ENCODE results near the gene CCDC182. TPM values are rescaled to one million over a fixed set of nuclear protein-coding genes. Genes with fewer than 3 reads are reported as not detected.

CCDC182 gene
- not detected for polyA plus RNA-seq (2013, experiment 1 of 2; ENCODE audit: insufficient read length)
- polyA plus RNA-seq (2013, experiment 2 of 2; ENCODE audit: insufficient read length): not detected

DNA sequence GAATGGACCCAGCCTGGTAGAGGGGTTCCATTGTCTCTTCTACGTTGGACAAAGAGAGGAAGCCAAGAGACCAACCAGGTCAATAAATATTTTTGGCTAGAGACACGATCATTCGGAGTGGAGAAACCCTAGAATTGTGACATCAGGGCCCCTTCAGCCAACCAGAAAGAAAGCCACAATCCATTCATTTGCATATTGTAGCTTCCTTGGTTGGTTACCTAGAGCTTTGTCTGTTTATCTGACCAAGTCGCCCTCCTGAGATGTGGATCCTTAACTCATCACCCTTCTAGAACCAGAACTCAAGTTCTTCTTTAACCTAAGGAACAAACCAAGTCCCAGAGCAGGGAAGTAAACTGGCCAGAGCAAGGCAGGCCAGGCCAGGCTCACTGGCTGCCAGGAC, at the start of gene CCDC182:
Gene CCDC182 (minus strand): TSS at position 58 of the 400 bp plus-strand sequence. CDS start 27 bp downstream, at position 31.
- DNase-seq: no peak

DNA sequence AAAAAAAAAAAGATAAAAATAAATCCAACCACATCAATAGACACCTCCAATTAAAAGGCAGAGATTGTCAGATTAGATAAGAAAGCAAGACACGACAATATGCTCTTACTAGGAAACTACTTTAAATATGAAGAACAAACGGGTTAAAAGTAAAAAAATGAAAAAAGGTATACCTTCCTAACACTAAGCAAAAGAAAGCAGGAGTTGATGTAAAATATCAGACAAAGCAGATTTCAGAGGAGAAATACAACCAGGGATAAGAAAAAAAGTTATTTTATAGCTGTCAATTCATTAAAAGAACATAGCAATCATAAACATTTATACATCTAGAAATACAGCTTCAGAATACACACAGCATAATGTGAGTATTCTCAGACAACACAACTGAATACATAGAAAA, 49.7 kb upstream of the CCDC182 start:
- DNase-seq: no peak

DNA sequence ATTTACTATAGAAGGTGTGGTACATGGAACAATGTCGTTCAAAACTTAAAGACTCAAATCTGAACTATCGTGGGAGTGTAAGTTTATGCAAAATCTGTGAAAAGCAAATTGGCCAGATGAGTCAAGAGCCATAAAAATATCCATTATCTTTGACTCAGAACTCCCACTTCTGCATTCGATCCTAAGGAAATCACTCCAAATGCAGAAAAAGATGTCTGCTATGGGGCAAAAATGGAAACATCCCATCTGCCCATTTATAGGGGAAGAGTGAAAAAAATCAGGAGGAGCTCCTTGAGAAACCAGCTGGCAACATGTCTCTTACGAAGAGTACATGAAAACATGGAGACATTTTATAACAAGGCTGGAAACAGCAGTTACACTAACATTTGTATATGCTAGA, 43.6 kb upstream of the CCDC182 start:
- DNase-seq: no peak

DNA sequence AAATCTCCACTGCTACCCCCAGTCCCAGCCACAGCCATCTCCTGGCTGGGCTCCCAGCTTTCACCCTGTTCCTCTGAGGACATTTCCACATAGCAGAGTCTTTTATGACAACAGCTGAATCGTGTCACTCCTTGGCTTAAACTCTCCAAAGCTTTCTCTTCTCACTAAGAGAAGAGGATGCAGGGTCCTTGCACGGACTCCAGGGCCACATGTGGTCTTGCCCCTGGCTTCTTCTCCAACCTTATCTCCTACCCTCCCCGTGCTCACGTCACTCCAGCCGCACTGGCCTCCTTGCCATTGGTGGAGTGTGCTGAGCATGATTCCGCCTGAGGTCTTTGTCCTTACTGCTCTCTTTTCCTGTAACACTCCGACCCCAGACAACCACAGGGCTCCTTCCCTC, 39.9 kb upstream of the CCDC182 start:
- no peak for DNase-seq

DNA sequence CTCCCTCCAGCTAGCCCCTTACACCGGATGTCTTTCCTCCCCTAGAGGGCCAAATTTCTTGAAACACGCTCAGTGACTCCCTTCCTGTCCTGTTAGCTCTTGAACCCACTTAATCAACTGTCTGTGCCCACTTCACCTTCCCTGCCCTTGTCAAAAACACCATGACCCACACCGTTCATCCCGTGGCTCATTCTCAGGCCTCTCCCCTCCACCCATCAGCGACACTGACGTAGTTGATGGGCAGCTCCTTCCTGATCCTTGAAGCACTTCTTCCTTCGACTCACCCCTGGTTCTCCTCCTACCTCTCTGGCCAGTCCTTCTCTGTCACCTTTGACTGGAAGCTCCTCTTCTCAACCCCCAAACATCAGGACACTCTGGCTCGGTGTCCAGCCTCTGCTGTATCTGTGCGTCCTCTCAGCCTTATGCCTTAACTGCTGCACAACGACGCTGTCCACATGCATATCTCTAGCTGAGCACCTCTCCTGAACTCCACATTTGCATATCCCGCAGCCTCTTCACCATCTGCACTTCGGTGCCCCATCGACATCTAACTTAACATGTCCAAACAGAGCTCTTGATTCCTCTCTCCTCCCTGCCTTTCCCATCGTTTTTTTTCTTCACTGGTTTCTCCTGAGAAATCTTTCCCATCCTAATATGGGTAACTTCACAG, 39.3 kb upstream of the CCDC182 start:
- DNase-seq: no peak

DNA sequence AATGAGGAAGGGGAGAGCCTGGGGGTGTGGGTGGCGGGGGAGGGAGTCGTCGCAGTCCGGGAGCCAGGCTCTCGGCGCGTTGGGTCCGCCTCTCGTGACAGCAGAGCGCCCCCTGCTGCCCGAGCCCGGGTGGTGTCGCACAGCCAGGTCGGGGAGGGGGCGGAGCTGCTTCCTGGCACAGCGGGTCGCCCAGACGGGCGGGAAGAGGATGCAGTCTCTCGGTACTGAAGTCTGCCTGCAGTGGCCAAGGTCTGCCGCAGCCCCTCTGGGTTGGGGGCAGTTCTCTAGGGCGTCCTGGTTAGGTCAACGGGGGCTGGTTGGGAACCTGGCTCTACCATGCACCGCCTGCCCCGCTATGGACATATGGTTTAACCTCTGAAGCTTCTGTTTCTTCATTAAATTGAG, 38.2 kb upstream of the CCDC182 start:
- DNase-seq: peak; percentile 12

DNA sequence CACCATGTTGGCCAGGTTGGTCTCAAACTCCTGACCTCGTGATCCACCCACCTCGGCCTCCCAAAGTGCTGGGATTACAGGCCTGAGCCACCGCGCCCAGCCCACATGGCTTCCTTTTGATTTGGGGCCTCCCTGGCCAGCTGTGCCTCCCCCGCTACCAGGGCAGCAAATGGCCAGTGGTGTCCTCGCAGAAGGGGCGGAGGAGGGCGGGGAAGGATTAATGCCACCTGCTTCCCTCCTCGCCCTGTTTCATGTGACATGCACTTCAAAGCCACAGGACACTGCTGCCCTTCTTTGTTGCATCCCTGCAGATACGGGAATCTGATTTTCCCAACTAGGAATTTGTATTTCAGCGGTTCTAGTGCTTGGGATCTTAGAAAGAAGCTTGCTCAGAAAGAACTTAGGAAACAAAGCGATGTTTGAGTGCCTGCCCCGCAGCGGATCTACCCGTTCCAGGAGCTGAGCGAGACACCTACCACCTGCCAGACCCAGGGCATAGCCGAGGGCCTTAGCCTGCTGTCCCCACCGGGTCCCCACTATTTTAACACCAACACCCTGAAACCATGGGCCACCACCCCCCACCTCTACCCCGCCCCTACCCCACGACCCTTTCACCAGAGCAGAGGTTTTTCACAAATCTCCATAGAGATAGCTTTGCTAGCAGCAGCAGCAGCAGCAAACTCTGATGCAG, 37.7 kb upstream of the CCDC182 start:
- no peak for DNase-seq

DNA sequence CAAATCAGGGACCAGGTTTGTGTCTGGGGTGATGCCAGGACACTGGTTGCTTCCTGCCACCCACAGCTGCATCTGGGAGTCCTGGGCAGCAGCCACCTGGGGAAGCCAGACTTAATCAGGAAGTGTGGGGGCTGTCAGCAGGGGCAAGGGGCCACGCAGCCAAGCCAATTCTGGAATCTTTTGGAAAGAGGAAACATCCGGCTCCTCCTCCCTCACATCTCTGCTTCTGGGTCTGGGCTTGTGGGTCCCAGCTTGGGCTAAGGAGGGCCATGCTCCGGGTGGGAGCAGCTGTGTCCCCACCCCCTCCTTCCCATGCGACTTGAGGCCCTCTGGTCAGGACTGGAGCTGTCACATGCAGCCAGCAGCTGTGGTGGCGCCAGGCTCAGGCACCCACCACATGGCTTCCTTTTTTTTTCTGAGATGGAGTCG, 37.0 kb upstream of the CCDC182 start:
- DNase-seq: no peak

DNA sequence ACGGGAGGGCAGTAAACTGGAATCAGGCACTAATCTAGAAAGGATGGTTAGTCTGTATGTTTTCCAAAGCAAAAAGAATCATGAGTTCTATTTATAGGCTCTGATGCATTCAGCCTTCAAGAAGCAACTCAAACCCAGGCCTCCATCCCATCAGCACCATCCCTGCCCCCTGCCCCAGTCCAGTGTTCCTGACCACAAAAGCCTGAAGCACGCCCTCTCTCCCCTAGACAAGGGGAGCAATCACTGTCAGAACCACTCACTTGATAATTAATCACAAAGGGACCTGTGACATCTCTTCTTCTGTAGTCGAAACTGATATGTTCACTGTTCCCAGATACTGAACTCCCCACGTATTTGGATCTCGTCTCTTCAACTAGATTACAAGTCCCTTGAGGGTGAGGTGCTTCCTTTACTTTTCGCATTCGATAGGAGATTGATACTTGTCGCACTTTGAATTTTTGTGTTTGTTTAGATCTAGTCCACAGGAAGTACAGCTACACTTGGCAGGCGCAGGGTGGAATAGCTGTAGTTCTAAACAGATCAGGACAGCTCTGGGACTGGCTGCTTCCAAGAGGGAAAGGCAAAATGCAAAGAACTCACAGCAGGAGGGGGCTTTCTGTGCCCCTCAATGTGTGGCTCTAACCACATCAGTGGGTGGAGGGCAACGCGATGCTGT, 36.4 kb upstream of the CCDC182 start:
- DNase-seq: no peak

DNA sequence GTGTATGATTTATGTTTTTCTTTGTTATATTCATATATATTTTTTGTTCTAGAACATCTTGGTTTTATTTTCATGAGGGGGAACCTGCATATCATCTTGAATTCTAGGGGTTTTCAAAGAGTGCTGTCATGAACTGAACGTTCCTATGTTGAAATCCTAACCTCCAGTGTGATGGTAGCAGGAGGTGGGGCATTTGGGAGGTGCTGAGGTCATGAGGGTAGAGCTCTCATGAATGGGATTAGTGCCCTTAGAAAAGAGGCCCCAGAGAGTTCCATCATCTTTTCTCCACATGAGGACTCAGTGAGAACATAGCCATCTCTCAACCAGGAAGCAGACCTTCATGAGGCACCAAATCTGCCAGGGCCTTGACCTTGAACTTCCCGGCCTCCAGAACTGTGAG, 34.6 kb upstream of the CCDC182 start:
- no peak for DNase-seq

DNA sequence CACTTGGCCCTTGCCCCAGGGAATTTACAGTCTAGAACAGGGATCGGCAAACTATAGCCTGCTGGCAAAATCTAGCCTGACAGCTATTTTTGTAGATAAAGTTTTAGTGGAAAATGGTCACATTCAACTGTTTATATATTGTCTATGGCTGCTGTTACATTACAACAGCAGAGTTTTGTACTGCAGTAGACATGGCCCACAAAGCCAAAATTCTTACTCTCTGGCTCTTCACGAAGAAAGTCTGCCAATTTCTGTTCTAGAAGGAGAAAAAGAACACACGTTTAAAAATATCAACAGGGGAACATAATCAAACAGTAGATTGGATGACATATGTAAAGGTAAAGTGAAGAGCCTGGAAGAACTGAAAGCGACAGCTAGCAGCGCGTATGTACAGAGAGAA, 33.2 kb upstream of the CCDC182 start:
- no peak for DNase-seq

DNA sequence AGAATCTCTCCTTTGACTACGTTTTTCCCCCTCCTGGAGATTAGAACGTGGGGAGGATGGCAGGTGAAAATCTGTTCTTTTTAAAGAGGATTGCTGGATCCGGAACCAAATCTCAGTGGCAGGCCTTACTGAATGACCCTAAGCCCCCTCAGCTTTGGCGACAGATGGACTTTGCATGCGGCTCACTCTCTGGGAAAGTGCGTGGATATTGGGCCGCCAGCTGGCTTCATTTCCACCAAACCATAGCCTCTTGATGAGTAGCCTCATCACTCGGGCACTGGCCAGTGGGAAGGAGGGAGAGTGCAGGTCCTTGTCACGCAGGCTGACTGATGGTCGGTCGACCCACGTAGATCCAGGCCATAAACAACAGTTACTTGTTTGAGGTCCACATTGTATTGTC, 31.3 kb upstream of the CCDC182 start:
- DNase-seq: no peak

DNA sequence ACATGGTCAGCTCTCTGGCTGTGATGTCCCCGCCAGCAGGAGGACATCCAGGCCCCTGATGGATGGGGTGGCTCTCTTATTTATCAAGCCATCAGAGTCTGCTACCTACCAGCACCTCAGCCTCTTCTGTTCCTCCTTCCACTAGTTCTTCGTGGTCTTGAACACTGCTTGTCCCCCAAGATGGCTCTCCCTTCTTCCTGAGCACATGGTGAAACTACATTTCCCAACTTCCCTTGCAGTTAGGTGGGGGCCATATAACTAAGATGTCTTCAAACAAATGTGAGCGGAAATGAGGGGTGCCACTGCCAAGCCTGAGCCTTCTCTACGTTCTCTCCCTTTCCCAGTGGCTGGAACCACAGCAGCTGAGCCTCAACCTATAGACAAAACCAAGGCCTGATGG, 29.8 kb upstream of the CCDC182 start:
- no peak for DNase-seq

DNA sequence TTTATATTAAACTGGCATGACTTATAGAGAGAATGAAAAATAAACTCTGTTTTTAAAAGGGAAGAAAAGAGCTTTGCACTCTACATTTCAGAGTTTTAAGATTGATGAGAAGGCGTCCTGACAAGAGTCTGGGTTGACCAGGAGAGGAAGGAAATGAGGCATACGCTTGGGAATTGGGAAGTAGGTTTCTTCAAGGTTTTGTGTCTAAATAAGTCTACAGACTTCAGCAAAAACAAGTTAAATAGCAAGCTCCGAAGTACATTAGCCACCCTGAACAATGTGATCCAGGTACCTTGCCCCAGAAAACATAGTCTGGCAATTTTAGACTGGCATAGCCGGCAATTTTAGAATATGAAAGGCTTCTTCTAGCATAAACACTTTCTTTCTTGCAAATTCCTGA, 28.5 kb upstream of the CCDC182 start:
- no peak for DNase-seq

DNA sequence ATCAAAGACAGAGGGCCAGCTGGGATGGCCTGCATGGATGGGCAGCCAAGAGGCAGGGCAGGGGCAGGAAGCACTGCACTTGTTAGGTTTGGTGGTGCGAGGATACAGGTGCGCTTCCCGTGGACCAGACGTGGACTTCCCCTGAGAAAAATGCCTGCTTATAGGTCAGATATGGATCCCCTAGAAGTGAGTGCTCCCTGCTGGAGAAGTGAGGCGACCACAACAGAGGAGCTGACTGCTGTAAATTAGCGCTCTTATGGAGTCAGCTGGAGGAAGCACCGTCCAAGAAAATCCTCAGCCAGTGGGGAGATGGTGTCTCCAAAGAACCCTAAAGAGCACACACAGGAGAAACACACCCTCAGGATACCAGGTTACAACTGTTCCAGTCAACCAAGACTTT, 27.7 kb upstream of the CCDC182 start:
- no peak for DNase-seq

DNA sequence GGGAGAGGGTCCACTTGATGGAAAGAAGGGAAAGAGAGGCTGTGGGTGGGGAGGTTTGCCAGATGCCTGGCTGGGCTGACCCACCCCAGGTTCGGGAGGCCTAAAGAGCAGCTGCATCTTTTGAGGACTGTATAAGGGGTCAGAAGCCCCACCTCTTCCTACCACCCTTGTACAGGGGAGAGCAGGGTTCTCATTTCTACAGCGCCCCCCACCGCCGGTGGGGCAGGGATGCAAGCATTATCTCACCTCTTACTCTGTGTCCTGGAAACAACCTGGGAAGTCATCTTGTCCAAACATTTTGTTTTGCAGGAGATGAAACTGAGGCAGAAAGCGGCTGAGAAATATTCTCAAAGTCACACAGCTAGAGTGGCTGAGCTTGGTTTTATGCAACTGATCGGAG, 22.5 kb upstream of the CCDC182 start:
- no peak for DNase-seq

DNA sequence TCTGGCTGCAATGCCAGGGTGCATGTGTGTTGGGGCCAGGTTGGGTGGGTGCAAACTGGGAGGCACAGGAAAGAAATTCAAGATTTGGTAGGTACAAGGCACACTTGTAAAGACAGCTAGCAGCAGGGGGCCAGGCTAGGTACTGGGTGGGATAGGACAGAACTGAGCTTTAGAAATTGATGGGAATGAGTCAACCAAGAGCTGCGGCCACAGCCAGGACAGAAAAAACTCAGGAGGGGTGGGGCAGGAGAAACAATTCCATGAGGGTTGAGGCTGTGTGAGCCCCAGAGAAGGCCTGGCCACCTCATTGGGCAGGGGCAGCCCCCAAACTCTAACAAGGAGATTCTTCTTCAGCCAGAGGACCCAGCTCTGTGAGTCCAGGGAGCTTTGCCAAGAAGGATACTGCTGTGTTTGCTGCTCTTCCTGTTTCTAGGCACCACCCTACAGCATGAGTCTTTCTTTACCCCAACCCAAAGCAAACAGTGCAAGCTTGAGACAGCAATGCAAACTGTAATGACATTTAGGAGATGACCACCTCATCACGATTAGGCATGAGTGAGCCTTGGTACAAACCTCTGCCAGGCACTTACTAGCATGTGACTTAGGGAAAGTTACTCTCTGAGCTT, 21.3 kb upstream of the CCDC182 start:
- no peak for DNase-seq

DNA sequence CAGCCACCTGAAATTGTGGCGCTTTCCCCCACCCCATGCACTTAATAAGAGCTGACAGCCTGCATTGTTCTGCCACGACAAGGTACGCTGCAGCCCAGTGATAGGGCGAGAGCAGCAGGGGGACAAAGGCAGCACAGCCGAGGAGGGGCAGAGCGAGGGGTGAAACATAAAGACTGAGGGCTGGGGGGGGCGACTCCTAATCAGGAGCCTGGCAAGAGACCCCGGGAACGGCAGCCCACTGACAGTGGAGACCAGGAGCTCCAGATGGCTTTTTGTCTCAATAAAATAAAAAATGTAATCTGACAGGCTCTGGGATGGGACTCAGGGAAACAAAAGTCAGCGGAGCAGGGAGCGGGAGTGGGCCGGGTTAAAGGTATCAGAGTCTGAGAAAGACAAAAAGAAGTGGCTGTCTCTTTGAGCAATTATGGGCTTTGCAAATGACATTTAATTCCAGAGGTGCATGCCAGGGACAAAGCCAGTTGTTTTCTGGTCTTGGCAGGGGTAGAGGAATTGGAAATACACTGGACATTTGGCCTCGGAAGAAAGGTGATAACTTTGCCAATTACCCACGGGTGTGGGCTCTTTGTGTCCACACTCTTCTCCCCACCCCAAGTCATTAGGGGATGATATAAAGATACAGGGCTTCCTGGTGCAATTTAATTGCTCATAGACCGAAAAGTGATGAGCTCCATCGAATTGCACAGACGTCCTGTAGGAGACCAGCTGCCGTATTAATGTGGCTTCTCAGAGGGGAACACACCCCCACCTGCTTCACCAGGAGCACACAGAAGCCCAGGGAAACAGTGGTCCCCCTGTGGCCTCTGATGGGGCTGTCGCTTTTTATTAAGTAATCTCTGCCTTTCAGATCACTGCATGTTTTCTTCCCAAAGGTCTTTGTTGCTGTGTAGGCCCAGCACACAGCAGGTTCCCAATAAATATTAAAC, 17.6 kb upstream of the CCDC182 start:
- DNase-seq: no peak

DNA sequence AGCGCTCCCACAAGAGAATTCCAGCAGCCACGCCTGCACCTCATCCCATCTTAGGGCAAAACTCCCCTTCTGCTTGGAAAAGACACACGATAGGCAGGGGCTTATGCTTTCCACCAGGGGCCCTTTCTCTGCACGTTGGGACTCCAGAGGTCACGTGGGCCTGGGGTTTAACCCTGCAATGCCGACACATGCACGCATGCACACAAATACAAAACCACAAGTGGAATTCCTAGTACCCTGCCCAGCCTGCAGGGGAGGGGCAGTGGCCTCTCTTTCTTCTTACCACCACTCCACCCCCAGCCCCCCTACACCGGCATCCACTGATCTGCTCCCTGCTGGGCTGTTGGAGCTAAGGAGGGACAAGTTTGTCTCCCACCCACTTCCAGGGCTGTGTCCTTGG, 16.8 kb upstream of the CCDC182 start:
- DNase-seq: no peak

DNA sequence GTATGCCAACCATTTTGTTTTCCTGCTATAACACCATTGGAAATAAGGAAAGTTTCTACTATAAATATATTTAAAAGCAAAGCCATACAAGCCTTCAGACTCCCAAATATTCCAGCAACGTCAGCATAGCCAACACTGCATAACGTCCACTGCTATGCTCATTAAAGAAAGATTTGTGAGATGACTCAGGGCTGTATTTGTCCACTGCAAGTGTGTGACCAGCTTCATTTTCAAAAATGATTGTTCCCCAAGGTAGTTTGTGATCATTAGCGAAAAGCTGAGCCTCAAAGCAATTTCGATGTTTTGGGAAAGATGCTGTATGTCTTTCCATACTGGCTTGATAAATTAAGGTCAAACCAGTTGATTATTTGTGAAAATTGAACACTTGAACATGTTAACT, 14.9 kb upstream of the CCDC182 start:
- no peak for DNase-seq

DNA sequence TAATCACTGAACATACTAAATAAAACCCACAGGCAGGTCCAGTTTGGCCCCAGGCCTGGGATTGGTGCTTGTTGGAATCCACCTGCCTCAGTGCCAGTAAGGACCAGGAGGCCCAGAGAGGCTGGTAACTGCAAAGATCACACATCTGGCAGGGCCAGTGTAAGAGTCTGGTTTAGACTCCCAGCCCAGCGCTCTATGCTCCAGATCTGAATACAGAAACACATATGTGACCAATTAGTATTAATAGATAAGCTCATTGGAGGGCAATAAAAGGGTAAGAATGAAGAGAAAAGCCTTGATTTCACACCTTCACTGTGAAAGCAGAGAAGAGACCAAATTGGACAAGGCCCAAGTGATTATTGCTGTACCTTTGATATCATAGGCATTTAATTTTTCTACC, 13.6 kb upstream of the CCDC182 start:
- DNase-seq: no peak

DNA sequence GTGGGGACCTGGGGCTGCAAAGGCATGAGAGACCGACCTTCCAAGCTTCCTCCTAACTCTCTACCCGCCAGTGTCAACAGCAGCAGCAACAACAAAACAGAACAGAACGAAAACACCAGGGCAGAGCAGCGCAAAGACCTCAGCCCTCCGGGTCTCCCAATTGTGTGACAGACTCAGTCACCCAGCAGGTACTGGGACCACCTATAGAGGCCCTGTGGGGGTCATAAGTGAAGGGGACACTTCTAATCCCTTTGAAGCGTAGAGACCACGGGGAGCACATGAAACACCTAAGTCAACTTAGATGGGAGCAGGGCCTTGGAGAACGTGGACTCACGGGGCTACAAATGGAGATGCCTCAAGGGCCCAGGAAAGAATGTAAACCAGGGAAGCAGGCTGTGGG, 12.6 kb upstream of the CCDC182 start:
- DNase-seq: no peak
